ENCODE measurements around the gene DNM2. TPM values are rescaled to one million over a fixed set of nuclear protein-coding genes. Genes with fewer than 3 reads are reported as not detected.
A peak's percentile ranks its signal among the peaks of the same experiment; 100 is the strongest.

DNM2 gene
- total RNA-seq, 3 donors from 2014 or later = 83.1 to 98.6 (median 84.5) TPM

DNA sequence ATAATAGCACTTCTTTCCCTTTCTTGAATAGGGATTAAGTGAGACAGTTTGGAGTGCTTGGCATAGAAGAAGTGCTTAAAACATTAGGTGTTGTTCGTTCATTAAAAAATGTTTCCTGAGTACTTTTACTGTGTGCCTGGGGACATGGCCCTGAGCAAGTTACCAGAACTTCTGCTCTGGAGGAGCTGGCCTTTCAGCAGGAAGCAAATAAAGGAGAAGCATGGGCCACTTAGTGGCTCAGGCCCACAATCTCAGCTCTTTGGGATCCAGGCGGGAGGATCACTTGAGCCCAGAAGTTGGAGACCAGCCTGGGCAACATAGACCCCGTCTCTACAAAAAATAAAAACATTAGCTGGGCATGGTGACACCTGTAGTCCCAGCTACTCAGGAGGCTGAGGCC, 5.7 kb downstream of the DNM2 start:
- intact Hi-C loops (cut with DNase I; ENCODE audit: low total_unique reads) = no loop called here
- no peak overlapping the region for H3K4me3 ChIP-seq
- H3K27ac ChIP-seq = no peak overlapping the region
- no peaks in the 10 kb centered on the region for H3K9me3 ChIP-seq
- H3K4me1 ChIP-seq = no peaks in the 10 kb centered on the region
- TF ChIP-seq, protein P1, sequence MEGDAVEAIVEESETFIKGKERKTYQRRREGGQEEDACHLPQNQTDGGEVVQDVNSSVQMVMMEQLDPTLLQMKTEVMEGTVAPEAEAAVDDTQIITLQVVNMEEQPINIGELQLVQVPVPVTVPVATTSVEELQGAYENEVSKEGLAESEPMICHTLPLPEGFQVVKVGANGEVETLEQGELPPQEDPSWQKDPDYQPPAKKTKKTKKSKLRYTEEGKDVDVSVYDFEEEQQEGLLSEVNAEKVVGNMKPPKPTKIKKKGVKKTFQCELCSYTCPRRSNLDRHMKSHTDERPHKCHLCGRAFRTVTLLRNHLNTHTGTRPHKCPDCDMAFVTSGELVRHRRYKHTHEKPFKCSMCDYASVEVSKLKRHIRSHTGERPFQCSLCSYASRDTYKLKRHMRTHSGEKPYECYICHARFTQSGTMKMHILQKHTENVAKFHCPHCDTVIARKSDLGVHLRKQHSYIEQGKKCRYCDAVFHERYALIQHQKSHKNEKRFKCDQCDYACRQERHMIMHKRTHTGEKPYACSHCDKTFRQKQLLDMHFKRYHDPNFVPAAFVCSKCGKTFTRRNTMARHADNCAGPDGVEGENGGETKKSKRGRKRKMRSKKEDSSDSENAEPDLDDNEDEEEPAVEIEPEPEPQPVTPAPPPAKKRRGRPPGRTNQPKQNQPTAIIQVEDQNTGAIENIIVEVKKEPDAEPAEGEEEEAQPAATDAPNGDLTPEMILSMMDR (IDR thresholded peaks at IDR 0.05) = no peak
- TF ChIP-seq POLR2A (IDR thresholded peaks at IDR 0.05) (no peak), POLR2AphosphoS5 (IDR thresholded peaks at IDR 0.05) (no peak)
- H3K27me3 ChIP-seq = no peaks in the 10 kb centered on the region
- no peaks in the 10 kb centered on the region for H3K36me3 ChIP-seq
- no peak for DNase-seq (ENCODE audit: low spot score in 2 of 2)

DNA sequence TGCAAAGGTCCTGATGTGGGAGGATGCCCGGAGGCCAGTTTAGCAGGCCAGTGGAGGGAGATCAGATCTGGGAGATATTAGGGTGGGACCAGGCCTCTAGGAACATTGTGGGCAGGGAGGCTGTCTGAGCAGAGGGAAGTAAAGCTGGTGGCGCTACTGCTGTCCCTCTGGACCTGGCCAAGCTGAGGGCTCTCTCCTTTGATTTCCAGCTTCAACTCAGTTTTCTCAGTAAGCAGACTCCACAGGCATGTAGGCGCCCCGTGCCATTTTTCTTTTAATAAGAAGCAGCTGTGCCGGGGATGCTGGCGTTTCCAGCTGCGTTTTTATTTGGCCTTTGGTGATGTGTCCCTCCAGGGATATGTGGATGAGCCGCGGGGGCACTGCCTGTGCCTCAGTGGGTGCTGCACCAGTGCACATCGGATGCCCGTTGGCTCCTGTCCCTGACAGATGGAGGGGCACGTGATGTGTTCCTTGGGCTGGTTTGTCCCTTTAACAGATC, 6.7 kb downstream of the DNM2 start:
- DNase-seq (ENCODE audit: low spot score in 2 of 2) = no peak
- Histone ChIP-seq H3K27me3 (no peaks in the 10 kb centered on the region), H3K4me1 (no peaks in the 10 kb centered on the region), H3K4me3 (peak overlapping the region in 1 of 3 donors; percentile 29), H3K9me3 (no peaks in the 10 kb centered on the region), H3K36me3 (no peaks in the 10 kb centered on the region), H3K27ac (peak overlapping the region in 1 of 2 donors; percentile 60)
- intact Hi-C loops (cut with DNase I; ENCODE audit: low total_unique reads) = no loop called here
- TF ChIP-seq POLR2AphosphoS5 (IDR thresholded peaks at IDR 0.05) (no peak), POLR2A (IDR thresholded peaks at IDR 0.05) (no peak)
- TF ChIP-seq, protein P1 (IDR thresholded peaks at IDR 0.05) = no peak

DNA sequence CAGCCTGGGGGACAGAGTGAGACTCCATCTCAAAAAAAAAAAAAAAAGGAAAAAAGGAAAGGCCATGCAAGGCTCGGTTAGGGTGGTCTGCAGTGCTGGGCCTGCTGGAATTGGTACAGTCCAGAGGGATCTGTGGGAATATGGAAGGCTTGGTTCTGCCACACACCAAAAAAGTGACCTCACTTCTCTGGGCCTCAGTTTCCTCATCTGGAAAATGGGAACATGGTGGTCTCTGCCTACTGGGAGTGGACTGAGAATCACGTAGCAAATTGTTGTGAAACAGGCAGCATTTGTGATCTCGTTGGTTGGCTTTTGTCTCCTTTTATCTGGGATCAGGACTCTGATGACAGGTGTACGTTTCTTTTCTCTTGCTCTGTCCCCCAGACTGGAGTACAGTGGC, 7.5 kb downstream of the DNM2 start:
- no peaks in the 10 kb centered on the region for H3K9me3 ChIP-seq
- DNase-seq (ENCODE audit: low spot score in 2 of 2) = no peak
- TF ChIP-seq POLR2AphosphoS5 (IDR thresholded peaks at IDR 0.05) (no peak), POLR2A (IDR thresholded peaks at IDR 0.05) (no peak)
- TF ChIP-seq, protein P1 (IDR thresholded peaks at IDR 0.05) = no peak
- H3K4me3 ChIP-seq = no peak overlapping the region
- no peaks in the 10 kb centered on the region for H3K27me3 ChIP-seq
- peak overlapping the region in 1 of 2 donors; percentile 60 for H3K27ac ChIP-seq
- no peaks in the 10 kb centered on the region for H3K36me3 ChIP-seq
- H3K4me1 ChIP-seq = no peaks in the 10 kb centered on the region
- intact Hi-C loops (cut with DNase I; ENCODE audit: low total_unique reads) = no loop called here

DNA sequence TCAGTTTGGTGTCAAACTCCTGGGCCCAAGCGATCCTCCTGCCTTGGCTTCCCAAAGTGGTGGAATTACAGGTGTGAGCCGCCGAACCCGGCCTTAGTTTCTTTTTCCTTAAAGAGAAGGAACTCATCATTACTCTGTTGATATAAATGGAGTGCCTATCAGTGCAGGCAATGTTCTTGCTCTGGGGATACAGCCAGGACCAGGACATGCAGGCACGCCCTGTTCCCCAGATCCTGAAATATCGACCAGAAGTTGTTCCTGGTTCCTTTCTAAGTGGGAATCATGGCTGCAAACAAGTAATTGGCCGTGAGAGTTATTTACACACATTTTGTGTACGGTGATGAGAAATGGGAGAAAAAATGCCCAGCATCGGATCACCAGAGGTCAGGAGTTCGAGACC, 8.4 kb downstream of the DNM2 start:
- intact Hi-C loops (cut with DNase I; ENCODE audit: low total_unique reads) = no loop called here
- Histone ChIP-seq H3K36me3 (no peaks in the 10 kb centered on the region), H3K9me3 (no peaks in the 10 kb centered on the region), H3K27me3 (no peaks in the 10 kb centered on the region), H3K4me3 (no peak overlapping the region), H3K4me1 (no peaks in the 10 kb centered on the region), H3K27ac (no peak overlapping the region)
- TF ChIP-seq POLR2A (IDR thresholded peaks at IDR 0.05) (no peak), POLR2AphosphoS5 (IDR thresholded peaks at IDR 0.05) (no peak)
- TF ChIP-seq, protein P1 (IDR thresholded peaks at IDR 0.05) = no peak
- no peak for DNase-seq (ENCODE audit: low spot score in 2 of 2)

DNA sequence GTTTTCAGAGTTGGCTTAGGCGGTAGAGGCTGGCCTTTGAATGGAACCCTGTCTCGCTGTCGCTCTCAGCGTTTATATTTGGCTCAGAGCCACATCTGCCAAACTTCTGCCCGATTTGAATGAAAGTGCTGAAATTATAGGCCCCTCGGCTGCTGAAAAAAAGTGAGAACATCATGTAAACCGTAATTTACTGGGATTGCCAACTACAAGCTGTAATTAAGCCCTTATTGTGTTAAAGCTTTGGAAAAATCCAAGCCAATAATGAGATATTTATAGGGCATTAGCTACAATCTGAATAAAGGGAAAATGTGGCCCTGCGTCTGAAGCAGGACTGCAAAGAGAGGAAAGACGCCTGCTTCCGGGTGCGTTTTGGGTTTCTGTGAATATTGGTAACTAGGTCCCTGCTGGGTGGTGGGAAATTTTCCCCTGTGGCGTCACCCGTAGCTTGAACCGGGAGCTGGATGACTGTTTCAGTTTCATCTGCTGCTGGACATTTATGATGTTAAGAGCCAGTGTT, 9.9 kb downstream of the DNM2 start:
- TF ChIP-seq POLR2A (IDR thresholded peaks at IDR 0.05) (no peak), POLR2AphosphoS5 (IDR thresholded peaks at IDR 0.05) (no peak)
- TF ChIP-seq, protein P1 (IDR thresholded peaks at IDR 0.05) = no peak
- Histone ChIP-seq H3K9me3 (no peaks in the 10 kb centered on the region), H3K36me3 (no peaks in the 10 kb centered on the region), H3K27me3 (no peaks in the 10 kb centered on the region), H3K4me1 (no peaks in the 10 kb centered on the region), H3K27ac (no peak overlapping the region), H3K4me3 (no peak overlapping the region)
- intact Hi-C loops (cut with DNase I; ENCODE audit: low total_unique reads) = no loop called here
- DNase-seq (ENCODE audit: low spot score in 2 of 2) = no peak
